Epithelial cell of proximal tubule (primary cell): ENCODE data around the gene RGPD4. TPM values are rescaled to one million over a fixed set of nuclear protein-coding genes. Genes with fewer than 3 reads are reported as not detected.

Source experiments
- DNase-seq: peaks from one replicate; pipeline ENCODE4 v3.0.0-alpha.2; 2011; ENCODE audit warnings: low read depth
- H3K4me3 ChIP-seq: 2 replicates; pipeline ENCODE4 v1.5.1; 2011; ENCODE audit warnings: low read depth, mild to moderate bottlenecking, low read length
- CTCF ChIP-seq: conservative IDR thresholded peaks from 2 replicates; pipeline ENCODE4 v1.5.1; 2012; ENCODE audit warnings: low read depth, mild to moderate bottlenecking, low read length
- total RNA-seq: library from RNA; depleted of rRNA; stranded (reverse); fragments of >200 nt; gene quantifications from 2 replicates; pipeline ENCODE4 v1.2.3, GENCODE V29; 2015

Gene RGPD4
- total RNA-seq, 1 donor from 2014 or later = not detected

GRCh38 chr2:107807988-107808387, 18.7 kb upstream of the RGPD4 start:
- no peak for TF ChIP-seq CTCF
- DNase-seq = no peak
- no peak overlapping the region for H3K4me3 ChIP-seq

GRCh38 chr2:107808959-107809358, 17.7 kb upstream of the RGPD4 start:
- TF ChIP-seq CTCF = no peak
- DNase-seq = peak; percentile 88
- no peak overlapping the region for H3K4me3 ChIP-seq

GRCh38 chr2:107809835-107810234, 16.9 kb upstream of the RGPD4 start:
- no peak for TF ChIP-seq CTCF
- DNase-seq = no peak
- H3K4me3 ChIP-seq = no peak overlapping the region

GRCh38 chr2:107810734-107811133, 16.0 kb upstream of the RGPD4 start:
- TF ChIP-seq CTCF = no peak
- no peak for DNase-seq
- H3K4me3 ChIP-seq = no peak overlapping the region

- no peak overlapping the region for H3K4me3 ChIP-seq
- no peak for TF ChIP-seq CTCF
- no peak for DNase-seq
Observed at GRCh38 chr2:107811411-107811810, 15.3 kb upstream of the RGPD4 start.

- no peak overlapping the region for H3K4me3 ChIP-seq
- no peak for TF ChIP-seq CTCF
- no peak for DNase-seq
Observed at GRCh38 chr2:107812006-107812405, 14.7 kb upstream of the RGPD4 start.

GRCh38 chr2:107817378-107817777, 9.3 kb upstream of the RGPD4 start:
- TF ChIP-seq CTCF = no peak
- no peak for DNase-seq
- H3K4me3 ChIP-seq = no peak overlapping the region
